Right lobe of liver (tissue), 4 donors: ENCODE data around the gene F2R.

ENCODE experiments used
- CTCF ChIP-seq, 4 donors: fragments of 200-600 bp in 3 of 4; fragments of 450-650 bp in 1 of 4; IDR thresholded peaks; one replicate each; pipeline versions ENCODE4 v1.5.1 to v1.8.0; 2016 to 2022; ENCODE audit warnings: antibody characterized with exemption in 4 of 4, mild to moderate bottlenecking in 2 of 4
- POLR2A ChIP-seq: fragments of 450-650 bp; IDR thresholded peaks from one replicate; pipeline ENCODE4 v1.6.1; 2017; ENCODE audit warnings: antibody characterized with exemption, mild to moderate bottlenecking
- donor health status: DM: no; HTN: no; CAD: no.
- donor health status: DM: no; HTN: no; CAD: no.
- donor health status: DM: no; HTN: yes; CAD: no.

- no peak for TF ChIP-seq CTCF (IDR thresholded peaks at IDR 0.05)
- no peak for TF ChIP-seq POLR2A
Observed at GRCh38 chr5:76684756-76685519, 31.0 kb upstream of the F2R start.
